SIG-M5 (cell line): ENCODE results near the gene GABRG3.

Experiments
- DNase-seq: peaks from one replicate; lab custom pipeline; 2025; lab: John Stamatoyannopoulos, UW

The GABRG3 gene

DNA sequence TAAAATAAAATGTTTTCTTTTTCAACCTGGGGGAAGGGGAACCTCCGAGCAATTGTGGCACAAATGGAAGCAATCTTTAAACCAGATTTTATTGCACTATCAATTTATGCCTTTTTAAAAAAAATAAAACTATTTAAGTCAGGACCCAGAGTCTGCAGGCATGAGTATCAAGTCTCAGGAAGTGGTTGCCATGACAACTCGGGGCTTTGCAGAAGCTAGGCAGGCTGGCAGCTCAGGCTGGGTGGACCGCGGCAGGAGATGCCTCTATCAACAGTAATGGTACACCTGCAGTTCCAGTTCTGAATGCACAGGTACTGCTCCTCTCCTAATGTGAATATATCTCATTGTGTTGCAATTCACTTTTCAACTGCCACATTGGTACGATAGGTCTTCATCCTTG, 447.7 kb downstream of the GABRG3 start:
- no peak for DNase-seq

DNA sequence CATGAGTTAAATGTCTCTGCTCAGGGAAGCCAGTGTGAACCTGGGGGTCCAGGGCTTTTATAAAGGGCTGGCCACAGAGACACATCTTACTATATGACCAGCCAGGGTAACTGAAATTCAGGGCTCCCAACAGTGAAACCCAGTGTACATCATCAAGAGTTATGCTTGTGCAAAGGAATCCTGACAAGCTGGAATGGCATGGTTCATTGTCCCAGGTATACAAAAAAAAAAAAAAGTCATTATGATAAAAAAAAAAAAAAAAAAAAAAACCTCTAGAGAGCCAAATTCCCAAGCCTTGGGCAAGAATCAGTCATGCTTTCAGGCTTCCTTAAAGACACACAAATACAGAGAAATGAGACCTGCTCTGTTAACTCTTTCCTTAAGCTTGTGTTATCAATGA, 452.0 kb downstream of the GABRG3 start:
- DNase-seq: no peak

DNA sequence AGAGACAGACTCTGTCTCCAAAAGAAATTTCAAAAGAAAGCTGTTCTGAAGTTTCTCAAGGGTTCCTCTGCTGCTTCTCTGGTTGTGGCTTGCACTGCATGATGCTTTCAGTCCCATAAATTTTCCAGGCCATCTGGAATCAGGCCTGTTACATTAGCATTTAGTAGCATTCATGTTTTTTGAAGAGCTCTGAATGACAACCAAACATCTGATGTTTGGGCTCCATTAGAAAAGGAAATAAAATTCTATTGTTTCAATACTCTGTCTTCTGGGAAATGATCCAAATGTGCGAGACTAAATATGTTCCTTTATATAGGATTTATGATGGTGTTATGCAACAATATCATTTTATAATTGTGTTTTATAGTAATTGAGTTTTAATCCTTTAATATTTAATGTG, 455.8 kb downstream of the GABRG3 start:
- DNase-seq: no peak

GRCh38 chr15:27427276-27427675, 456.3 kb downstream of the GABRG3 start:
- DNase-seq: no peak

DNA sequence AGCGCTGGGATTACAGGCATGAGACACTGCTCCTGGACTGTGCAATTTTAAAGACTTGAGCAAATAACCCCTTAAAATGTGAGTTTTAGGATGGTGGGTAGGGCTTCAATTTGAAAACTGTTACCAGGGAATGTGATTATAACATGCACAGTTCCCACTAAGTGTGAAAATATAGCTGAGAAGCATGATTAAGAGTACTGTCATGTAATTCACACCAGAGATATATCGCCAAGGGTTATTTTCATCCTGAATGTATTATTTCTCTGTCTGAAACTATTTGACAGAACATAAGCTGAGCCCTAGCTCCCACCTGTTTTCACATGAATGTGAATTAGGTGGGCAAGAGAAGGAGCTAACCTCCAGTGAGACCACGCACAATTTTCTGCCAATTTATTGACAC, 457.2 kb downstream of the GABRG3 start:
- DNase-seq: no peak

- no peak for DNase-seq
Observed at GRCh38 chr15:27429577-27429976, 458.6 kb downstream of the GABRG3 start.

DNA sequence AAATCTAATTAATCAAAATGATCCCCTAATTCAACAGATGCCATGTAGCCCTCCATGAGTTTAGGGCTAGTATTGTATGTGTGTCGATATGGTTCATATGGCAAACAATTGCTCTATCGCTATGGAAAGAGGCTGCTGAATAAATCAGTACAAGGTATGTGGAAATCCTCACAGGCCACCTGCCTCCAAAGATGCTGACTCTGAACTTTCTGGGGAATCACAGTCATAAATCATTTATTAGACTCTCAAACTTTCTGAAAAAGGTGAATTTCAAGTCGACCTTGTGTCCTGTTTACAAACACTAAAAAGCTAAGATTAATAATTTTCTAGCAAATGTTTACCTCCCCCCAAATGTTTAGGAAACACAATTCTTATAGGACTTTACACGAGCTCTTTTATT, 462.6 kb downstream of the GABRG3 start:
- DNase-seq: no peak

- DNase-seq: no peak
Observed at GRCh38 chr15:27438403-27439375, 467.7 kb downstream of the GABRG3 start.

DNA sequence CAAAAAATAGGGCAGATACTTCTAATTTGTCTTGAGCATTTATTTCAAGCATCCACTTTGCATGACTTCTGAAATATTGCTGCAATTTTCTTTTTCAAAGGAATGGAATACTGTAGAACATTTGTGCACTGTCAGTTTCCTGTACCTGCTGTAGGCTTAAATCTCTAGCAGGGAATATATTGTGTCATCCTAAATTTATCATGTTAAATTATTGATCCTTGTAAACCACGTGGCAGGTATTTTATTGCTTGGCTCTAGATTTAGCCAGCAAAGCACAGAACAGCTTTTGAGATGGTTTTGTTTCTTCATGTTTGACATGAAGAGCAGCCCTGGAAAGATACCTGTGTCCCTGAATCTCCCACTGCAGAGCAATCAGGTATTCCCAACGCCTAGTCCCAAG, 470.1 kb downstream of the GABRG3 start:
- no peak for DNase-seq

DNA sequence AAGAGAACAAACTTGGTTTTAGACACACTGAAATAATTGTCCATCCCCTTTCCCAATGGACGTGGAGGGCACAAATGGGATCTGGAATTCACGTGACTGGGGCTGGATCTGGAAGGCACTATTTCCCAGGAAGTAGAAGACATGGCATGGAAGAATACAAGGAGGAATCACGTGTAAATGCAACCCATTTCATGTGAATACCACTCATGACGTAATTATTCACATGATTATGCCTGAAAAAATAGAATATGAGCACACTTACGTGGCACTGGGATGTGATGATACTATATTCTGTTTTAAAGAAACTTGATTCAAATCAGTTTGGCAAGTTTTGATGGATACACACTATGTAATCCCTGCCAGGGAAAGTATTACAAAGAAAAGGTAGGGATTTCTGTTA, 477.3 kb downstream of the GABRG3 start:
- no peak for DNase-seq

GRCh38 chr15:27448986-27449385, 478.0 kb downstream of the GABRG3 start:
- DNase-seq: no peak

GRCh38 chr15:27449941-27450340, 479.0 kb downstream of the GABRG3 start:
- DNase-seq: no peak

GRCh38 chr15:27454281-27455075, 483.5 kb downstream of the GABRG3 start:
- DNase-seq: no peak

DNA sequence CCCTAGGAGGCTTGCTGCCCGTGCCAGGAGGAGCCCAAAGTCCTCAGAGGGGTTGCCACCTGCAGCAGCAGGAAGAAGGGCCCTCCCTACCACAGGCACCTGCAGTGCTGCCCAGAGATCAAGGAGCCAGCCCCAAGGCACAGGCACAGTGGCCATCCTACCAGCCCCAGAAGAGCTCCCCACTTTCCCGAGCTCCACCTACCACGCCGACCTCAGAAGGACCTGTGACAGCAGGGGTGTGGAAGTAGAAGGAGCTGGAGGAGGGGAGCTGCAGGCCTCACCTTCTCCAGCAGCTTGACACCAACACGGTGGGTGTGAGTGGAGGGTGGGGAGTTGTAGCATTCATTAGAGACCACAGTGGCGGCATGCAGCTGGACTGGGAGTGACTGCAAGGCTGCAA, 485.8 kb downstream of the GABRG3 start:
- no peak for DNase-seq

- DNase-seq: no peak
Observed at GRCh38 chr15:27457766-27458165, 486.8 kb downstream of the GABRG3 start.

- no peak for DNase-seq
Observed at GRCh38 chr15:27458345-27459084, 487.5 kb downstream of the GABRG3 start.

DNA sequence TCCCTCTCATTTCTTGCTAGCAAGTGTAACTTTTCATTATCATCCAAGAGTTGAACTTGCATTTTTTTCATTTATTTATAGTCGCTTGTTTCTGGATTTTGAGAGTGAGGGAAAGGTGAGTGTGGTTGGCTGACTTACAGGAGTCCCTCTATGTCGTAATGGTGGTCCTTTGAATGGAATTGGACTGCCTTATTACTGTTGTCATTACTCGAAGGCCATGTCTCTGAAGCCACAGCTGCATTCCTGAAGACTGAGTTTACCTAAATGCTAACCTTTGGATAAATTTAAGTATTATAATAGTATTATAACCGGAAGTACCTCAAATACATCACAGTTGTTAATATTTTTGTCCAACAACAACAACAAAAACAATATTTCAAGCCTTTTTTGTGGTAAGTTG, 488.9 kb downstream of the GABRG3 start:
- DNase-seq: no peak

DNA sequence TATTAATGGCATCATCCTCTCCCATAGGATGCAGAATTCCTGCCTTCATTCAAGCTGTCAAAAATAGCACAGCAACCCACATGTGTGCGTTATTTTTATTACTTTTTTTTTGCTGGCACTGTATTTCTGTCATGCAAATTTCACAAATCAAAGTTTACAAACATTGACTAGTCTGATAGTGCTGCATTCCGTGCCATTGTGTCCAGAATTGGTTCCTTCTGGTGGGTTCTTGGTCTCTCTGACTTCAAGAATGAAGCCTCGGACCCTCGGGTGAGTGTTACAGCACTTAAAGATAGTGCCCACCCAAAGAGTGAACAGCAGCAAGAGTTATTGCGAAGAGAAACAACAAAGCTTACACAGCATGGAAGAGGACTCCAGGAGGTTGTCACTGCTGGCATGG, 490.2 kb downstream of the GABRG3 start:
- no peak for DNase-seq

- no peak for DNase-seq
Observed at GRCh38 chr15:27463525-27464088, 492.6 kb downstream of the GABRG3 start.

DNA sequence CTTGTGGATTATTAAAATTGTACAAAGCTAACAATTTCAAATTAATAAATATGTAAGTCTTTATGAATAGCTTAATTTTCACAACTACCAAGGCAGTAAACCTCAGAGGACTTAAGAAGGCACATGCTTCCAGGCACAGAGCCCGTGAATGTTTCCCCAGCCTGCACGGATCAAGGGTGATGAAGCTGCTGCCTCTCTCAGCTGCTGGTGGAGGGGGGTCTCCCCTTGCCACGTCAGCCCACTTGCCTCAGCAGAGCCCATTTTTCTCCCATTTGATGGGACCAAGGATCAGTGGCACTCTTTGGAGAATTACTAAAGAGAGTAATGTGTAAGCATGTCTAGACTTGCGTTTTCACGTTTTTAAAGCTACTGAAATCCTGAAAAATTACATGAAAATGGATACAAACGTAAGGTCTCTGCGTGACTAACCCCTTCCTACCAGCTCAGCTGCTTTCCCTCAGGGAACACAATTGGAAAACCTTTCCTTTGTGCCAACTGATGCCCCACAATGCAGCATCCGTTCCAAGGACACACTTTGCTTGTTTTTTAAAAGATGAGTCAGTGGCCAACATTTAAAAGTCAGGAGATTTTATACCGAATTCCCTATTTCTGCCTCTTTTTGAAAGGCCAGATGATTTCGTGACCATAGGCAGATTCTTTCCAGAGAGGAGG, 494.1 kb downstream of the GABRG3 start:
- no peak for DNase-seq

- no peak for DNase-seq
Observed at GRCh38 chr15:27466758-27467157, 495.8 kb downstream of the GABRG3 start.
